Measurements from ENCODE around the gene SLC6A4.

SLC6A4 gene

DNA sequence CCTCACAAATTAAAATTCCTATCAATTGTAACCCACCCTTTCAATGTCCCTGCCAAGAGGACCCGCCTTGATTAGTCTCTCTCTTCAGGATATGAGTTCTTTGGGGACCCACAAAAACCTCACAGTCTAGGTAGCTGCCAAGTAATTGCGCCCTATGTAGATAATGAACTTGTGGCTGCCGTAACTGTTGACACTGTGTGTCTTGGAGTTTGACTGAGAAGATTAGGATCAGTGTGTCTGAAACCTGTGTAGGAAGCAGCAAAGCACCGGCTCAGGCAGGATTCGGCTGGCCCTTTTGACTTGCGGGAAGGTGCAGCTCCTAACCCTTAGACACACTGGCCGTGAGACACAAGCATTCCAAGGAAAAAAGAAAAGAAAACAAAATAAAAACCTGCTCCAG is 17.8 kb upstream of the SLC6A4 start:
- no peaks in the 10 kb centered on the region for H3K9me3 Mint-ChIP-seq
- H3K27me3 Mint-ChIP-seq (ENCODE audit: low read depth, poor library complexity), result no peaks in the 10 kb centered on the region
- DNase-seq, result no peak
- H3K27ac Mint-ChIP-seq, result peak overlapping the region; percentile 93
- H3K4me1 Mint-ChIP-seq, result peaks cover 13% of the 10 kb centered on the region
- TF ChIP-seq, protein P1, sequence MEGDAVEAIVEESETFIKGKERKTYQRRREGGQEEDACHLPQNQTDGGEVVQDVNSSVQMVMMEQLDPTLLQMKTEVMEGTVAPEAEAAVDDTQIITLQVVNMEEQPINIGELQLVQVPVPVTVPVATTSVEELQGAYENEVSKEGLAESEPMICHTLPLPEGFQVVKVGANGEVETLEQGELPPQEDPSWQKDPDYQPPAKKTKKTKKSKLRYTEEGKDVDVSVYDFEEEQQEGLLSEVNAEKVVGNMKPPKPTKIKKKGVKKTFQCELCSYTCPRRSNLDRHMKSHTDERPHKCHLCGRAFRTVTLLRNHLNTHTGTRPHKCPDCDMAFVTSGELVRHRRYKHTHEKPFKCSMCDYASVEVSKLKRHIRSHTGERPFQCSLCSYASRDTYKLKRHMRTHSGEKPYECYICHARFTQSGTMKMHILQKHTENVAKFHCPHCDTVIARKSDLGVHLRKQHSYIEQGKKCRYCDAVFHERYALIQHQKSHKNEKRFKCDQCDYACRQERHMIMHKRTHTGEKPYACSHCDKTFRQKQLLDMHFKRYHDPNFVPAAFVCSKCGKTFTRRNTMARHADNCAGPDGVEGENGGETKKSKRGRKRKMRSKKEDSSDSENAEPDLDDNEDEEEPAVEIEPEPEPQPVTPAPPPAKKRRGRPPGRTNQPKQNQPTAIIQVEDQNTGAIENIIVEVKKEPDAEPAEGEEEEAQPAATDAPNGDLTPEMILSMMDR (IDR thresholded peaks at IDR 0.05), result no peak
- H3K36me3 Mint-ChIP-seq (ENCODE audit: low read depth), result peaks cover 31% of the 10 kb centered on the region
- no peak overlapping the region for H3K4me3 Mint-ChIP-seq

DNA sequence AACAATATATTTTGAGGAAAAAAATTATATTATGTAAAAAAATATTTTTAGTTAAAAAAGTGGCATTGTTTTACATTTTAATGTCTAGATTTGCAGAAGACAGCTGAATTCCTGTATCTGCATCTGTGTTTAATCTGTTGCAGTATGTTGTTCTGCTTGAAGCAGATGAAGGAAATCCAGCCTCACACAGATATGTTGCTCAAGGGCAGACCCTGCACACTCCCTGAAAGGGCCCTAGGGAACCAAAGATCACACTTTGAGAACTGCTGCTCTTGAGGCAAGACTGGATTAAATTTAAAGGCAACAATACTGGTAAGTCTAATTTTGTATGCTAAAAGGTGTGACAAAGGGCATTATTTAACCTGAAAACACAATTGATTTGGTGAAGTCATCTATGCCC is 16.4 kb upstream of the SLC6A4 start:
- no peak for DNase-seq
- no peaks in the 10 kb centered on the region for H3K27me3 Mint-ChIP-seq (ENCODE audit: low read depth, poor library complexity)
- no peaks in the 10 kb centered on the region for H3K9me3 Mint-ChIP-seq
- H3K4me1 Mint-ChIP-seq, result peaks cover 13% of the 10 kb centered on the region
- no peak overlapping the region for H3K4me3 Mint-ChIP-seq
- no peak overlapping the region for H3K27ac Mint-ChIP-seq
- H3K36me3 Mint-ChIP-seq (ENCODE audit: low read depth), result peaks cover 43% of the 10 kb centered on the region
- TF ChIP-seq, protein P1 (IDR thresholded peaks at IDR 0.05), result no peak

DNA sequence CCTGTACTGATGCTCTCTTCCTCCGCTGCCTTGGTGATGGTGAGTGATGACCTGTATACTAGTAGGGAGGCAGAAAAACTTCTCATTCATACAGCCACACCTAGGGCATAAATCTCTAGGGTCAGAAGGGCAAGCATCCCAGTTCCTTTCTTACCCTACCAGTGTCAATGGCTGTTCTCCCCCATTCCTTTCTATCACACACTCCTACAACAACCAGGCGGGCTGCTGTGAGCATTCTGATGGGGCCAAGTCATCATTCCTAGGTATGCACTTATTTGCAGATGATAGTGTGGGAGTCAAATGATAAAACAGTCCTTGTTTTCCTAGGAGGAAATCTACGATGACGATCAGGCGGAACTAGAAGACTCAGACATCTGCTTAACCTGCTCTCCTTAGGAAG is 14.0 kb upstream of the SLC6A4 start:
- no peak overlapping the region for H3K27ac Mint-ChIP-seq

DNA sequence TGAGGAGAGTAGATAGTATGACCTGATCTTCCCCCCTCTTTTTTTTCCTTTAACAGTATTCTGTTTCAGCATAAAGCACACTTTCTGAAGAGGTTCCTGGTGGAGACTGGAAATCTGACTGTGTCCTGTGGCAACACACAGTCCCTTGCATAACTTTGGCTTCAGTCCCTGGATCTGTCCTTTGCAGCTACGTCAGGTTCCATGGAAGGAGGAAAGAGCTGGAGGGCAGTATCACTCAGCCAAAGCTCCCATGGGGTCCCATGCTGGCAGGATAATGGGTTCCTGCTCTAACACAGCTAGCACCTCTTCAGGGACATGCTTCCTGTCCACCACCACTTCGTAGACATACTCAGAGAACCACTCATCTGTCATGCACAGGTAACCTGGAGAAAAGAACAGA is 13.3 kb upstream of the SLC6A4 start:
- Mint-ChIP-seq H3K27ac (no peak overlapping the region), H3K36me3 (ENCODE audit: low read depth) (peaks cover 49% of the 10 kb centered on the region), H3K4me3 (no peak overlapping the region), H3K27me3 (ENCODE audit: low read depth, poor library complexity) (no peaks in the 10 kb centered on the region), H3K4me1 (peaks cover 12% of the 10 kb centered on the region), H3K9me3 (no peaks in the 10 kb centered on the region)
- TF ChIP-seq, protein P1 (IDR thresholded peaks at IDR 0.05), result no peak
- no peak for DNase-seq

More for the DNA sequence above, 14.0 kb upstream of the SLC6A4 start:
- Mint-ChIP-seq H3K27me3 (ENCODE audit: low read depth, poor library complexity) (no peaks in the 10 kb centered on the region), H3K4me3 (no peak overlapping the region), H3K36me3 (ENCODE audit: low read depth) (peaks cover 49% of the 10 kb centered on the region), H3K4me1 (peaks cover 13% of the 10 kb centered on the region), H3K9me3 (no peaks in the 10 kb centered on the region)
- DNase-seq, result no peak
- TF ChIP-seq, protein P1 (IDR thresholded peaks at IDR 0.05), result no peak

DNA sequence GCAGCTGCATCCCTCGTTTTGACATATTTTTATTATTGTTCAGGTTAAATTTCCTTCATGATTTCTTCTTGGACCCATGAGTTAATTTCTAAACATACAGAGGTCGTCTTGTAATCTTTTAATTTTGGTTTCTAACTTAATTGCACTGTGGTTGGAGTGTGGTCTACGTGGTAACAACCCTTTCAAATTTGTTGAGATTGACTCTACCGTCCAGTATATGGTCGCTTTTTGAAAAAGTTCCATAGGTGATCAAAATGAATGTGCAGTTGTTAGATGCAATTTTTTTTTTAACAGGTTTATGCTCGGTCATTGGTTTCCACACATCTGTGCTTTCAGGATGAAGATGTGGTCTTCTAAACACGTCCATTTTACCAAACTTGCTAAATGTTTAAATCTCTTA is 11.0 kb upstream of the SLC6A4 start:
- H3K27me3 Mint-ChIP-seq (ENCODE audit: low read depth, poor library complexity), result peaks cover 7% of the 10 kb centered on the region

DNA sequence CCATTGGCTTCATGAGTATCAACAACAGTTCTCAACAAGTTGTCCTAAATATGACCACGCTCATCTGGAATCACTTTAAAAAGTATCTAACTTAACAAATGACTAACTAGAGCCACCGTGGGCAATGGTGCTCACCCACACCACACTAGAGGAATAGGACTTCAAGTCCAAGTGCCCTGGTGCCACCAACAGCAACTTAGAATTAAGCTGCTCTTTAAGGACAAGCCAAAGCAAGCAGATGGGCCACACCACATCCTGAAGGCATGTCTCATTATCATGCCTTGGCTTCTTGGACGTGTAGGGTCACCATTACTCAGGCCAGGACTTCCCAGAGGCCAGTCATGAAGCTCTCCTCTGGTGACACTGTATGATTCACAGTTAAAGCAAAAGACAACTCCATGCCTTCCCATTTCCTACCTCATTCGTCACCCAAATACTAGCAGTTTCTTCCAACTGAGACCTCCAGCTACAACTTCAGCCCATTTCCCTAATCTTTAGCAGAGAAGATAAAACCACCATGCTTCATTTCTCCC is 9.4 kb upstream of the SLC6A4 start:
- TF ChIP-seq, protein P1 (IDR thresholded peaks at IDR 0.05), result no peak
- Mint-ChIP-seq H3K9me3 (peaks cover 8% of the 10 kb centered on the region), H3K4me3 (no peak overlapping the region), H3K27me3 (ENCODE audit: low read depth, poor library complexity) (peaks cover 22% of the 10 kb centered on the region), H3K4me1 (no peaks in the 10 kb centered on the region), H3K27ac (no peak overlapping the region), H3K36me3 (ENCODE audit: low read depth) (peaks cover 39% of the 10 kb centered on the region)
- no peak for DNase-seq

More for the DNA sequence above, 11.0 kb upstream of the SLC6A4 start:
- no peak for DNase-seq
- Mint-ChIP-seq H3K36me3 (ENCODE audit: low read depth) (peaks cover 49% of the 10 kb centered on the region), H3K4me3 (no peak overlapping the region), H3K27ac (no peak overlapping the region), H3K9me3 (no peaks in the 10 kb centered on the region), H3K4me1 (no peaks in the 10 kb centered on the region)
- TF ChIP-seq, protein P1 (IDR thresholded peaks at IDR 0.05), result no peak
